GM19043 (cell line): ENCODE data around the gene RAB8A.

Source experiments
- ATAC-seq: cut with Tn5 transposase; IDR thresholded peaks from one replicate; pipeline ENCODE4 v1.9.1; 2021; ENCODE audit warnings: low read depth; ENCODE audit not compliant: unreplicated experiment

Gene RAB8A

GRCh38 chr19:16111160-16111908, at the start of gene RAB8A:
TSS of gene RAB8A (plus strand) at chr19:16111889. CDS start at chr19:16111902, 13 bp downstream.
- peak; percentile 84 for ATAC-seq

- no peak for ATAC-seq
These were observed 49.7 kb upstream of the RAB8A start for GRCh38 chr19:16061943-16062342.

- no peak for ATAC-seq
These were observed 48.9 kb upstream of the RAB8A start for GRCh38 chr19:16062789-16063188.

GRCh38 chr19:16064209-16064889, 47.3 kb upstream of the RAB8A start:
- no peak for ATAC-seq

- ATAC-seq: no peak
These were observed 45.0 kb upstream of the RAB8A start for GRCh38 chr19:16066611-16067104.

- ATAC-seq: no peak
These were observed 44.3 kb upstream of the RAB8A start for GRCh38 chr19:16067205-16067938.

GRCh38 chr19:16068696-16069259, 42.9 kb upstream of the RAB8A start:
- no peak for ATAC-seq

GRCh38 chr19:16069813-16070365, 41.8 kb upstream of the RAB8A start:
- ATAC-seq: no peak

- no peak for ATAC-seq
These were observed 41.2 kb upstream of the RAB8A start for GRCh38 chr19:16070366-16070990.

- ATAC-seq: no peak
These were observed 40.5 kb upstream of the RAB8A start for GRCh38 chr19:16071072-16071691.

GRCh38 chr19:16073481-16073880, 38.2 kb upstream of the RAB8A start:
- ATAC-seq: no peak

- no peak for ATAC-seq
These were observed 37.7 kb upstream of the RAB8A start for GRCh38 chr19:16073988-16074387.

- no peak for ATAC-seq
These were observed 37.0 kb upstream of the RAB8A start for GRCh38 chr19:16074488-16075365.

GRCh38 chr19:16075430-16076153, 36.1 kb upstream of the RAB8A start:
- no peak for ATAC-seq

- no peak for ATAC-seq
These were observed 35.3 kb upstream of the RAB8A start, which contains the start of gene TPM4 for GRCh38 chr19:16076154-16076957. TSS of gene TPM4 (plus strand) at chr19:16076495. CDS start at chr19:16076566, 71 bp downstream.

GRCh38 chr19:16076958-16077611, 34.6 kb upstream of the RAB8A start:
- ATAC-seq: no peak
